Measurements from ENCODE around the gene MAST1. TPM values are rescaled to one million over a fixed set of nuclear protein-coding genes. Genes with fewer than 3 reads are reported as not detected.
A peak's percentile ranks its signal among the peaks of the same experiment; 100 is the strongest.

MAST1 gene
- 1 to 10 TPM; 5.8 to 6.0 TPM for total RNA-seq

DNA sequence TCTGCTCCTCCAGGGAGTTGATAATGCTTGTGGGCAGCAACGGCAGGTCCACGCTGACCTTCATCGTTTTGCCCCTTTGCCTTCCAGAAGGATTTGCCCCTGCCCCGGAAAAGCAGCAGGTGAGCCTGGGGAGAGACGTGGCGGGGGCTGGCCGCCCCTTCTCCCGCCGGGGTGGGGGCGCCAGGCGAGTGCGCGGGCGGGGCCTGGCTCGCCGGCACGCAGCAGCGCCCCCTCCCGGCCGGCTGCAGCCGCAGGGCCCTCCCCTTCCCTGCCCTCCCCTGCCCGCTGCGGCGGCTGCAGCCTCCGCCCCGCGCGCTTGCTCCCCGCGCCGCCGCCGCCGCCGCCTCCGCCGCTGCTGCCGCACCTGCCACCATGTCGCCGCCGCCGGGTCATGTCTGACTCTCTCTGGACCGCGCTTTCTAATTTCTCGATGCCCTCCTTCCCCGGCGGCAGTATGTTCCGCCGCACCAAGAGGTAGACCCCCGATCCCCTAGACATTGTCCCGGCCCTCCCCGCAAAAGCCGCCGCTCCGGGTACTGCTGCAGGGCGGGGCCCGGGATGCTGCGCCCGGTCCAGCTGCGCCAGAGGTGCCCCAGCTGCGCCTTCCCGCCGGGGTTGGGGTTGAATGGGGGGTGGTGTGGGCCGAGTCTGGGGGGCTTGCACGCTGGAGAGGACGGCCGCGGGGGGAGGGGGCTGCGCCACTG is at the start of gene MAST1:
TSS of gene MAST1 (plus strand) at position 334 of the 704 bp plus-strand sequence. CDS start at position 392, 58 bp downstream.
- no peaks in the 10 kb centered on the region for H3K9me3 Mint-ChIP-seq
- peaks cover 56% of the 10 kb centered on the region for H3K4me1 Mint-ChIP-seq (ENCODE audit: low read depth)
- peaks cover 0 to 5% of the 10 kb centered on the region in 2 donors for H3K36me3 Mint-ChIP-seq (ENCODE audit: insufficient read depth in 2 of 2)
- ATAC-seq (replicated peaks in 1 of 2) (peak; percentile 73 to 75), DNase-seq (peak; percentile 76 to 79)
- H3K27me3 Mint-ChIP-seq (ENCODE audit: low read depth): peaks cover 82% of the 10 kb centered on the region
- H3K4me3 Mint-ChIP-seq: peak within 1 kb of the TSS; percentile 67 to 78
- no peak within 1 kb of the TSS for H3K27ac Mint-ChIP-seq

DNA sequence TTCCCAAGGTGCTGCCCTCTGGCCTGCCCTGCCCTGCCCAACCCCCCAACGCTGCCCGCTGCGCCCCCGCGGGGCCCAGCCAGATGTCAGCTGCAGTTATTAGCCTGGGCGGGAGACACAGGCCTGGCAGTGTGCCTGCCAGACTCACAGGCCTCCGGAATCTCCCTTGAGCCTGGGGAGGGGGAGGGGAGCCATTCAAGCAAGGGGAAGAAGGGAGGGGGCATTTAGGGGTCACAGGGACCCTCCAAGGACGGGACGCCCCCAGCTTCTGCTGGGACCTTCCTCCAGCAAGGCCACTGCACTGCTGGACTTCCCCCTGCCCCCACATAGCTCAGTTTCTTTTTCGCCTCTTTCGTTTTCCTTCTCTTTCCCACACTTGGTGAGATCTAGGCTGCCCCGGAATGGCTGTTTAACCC is 49.6 kb upstream of the MAST1 start:
- peaks cover 17% of the 10 kb centered on the region for H3K4me1 Mint-ChIP-seq (ENCODE audit: low read depth)
- H3K27me3 Mint-ChIP-seq (ENCODE audit: low read depth): no peaks in the 10 kb centered on the region
- no peaks in the 10 kb centered on the region for H3K9me3 Mint-ChIP-seq
- peak overlapping the region; percentile 97 for H3K27ac Mint-ChIP-seq
- ATAC-seq (replicated peaks in 1 of 2) (no peak), DNase-seq (peak; percentile 57 to 63)
- peak overlapping the region; percentile 92 to 96 for H3K4me3 Mint-ChIP-seq
- H3K36me3 Mint-ChIP-seq (ENCODE audit: insufficient read depth in 2 of 2): peaks cover 9% of the 10 kb centered on the region in 2 donors

DNA sequence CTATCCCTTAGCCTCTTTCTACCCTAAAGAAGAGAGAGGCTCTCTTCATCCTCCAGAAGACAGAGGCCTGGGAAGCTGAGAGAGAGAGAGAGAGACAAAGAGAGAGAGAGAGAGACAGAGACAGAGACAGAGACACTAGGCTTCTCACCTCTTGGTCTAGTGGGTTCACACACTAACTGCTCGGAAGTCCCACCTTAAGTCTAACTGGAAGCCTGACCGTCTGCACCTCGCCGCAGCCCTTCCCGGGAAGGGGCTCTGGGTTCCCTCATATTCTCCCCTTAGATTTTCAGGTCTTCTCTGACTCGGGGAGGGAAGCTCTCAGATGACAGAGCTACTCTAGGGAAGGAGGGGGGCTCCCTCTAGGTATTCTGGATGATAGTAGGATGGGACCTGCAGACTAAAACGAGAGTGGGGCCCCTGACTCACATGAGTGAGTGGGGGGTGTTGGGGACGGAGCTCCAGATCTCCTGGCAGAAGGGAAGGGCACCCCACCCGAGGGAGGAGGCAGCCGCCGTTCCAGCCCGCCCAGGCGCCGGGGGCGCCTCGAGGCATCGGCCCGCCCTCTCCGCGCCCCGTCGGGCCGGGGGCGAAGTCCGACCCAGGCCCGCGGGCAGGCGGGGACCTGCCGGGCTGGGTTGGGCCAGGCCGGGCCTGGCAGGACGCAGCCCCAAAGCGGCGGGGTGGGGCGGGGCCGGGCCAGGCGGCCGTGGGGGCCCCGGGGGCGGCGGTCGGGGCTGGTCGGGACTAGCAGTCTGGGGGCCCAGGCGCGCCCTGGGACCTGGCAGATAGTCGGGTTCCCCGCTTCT is 49.0 kb upstream of the MAST1 start:
- no peaks in the 10 kb centered on the region for H3K27me3 Mint-ChIP-seq (ENCODE audit: low read depth)
- H3K4me1 Mint-ChIP-seq (ENCODE audit: low read depth): peaks cover 21% of the 10 kb centered on the region
- H3K4me3 Mint-ChIP-seq: peak overlapping the region; percentile 96 to 98
- DNase-seq (peak in 1 of 2 donors; percentile 58), ATAC-seq (replicated peaks in 1 of 2) (no peak)
- no peaks in the 10 kb centered on the region for H3K9me3 Mint-ChIP-seq
- H3K36me3 Mint-ChIP-seq (ENCODE audit: insufficient read depth in 2 of 2): peaks cover 9 to 13% of the 10 kb centered on the region in 2 donors
- peak overlapping the region; percentile 97 for H3K27ac Mint-ChIP-seq

DNA sequence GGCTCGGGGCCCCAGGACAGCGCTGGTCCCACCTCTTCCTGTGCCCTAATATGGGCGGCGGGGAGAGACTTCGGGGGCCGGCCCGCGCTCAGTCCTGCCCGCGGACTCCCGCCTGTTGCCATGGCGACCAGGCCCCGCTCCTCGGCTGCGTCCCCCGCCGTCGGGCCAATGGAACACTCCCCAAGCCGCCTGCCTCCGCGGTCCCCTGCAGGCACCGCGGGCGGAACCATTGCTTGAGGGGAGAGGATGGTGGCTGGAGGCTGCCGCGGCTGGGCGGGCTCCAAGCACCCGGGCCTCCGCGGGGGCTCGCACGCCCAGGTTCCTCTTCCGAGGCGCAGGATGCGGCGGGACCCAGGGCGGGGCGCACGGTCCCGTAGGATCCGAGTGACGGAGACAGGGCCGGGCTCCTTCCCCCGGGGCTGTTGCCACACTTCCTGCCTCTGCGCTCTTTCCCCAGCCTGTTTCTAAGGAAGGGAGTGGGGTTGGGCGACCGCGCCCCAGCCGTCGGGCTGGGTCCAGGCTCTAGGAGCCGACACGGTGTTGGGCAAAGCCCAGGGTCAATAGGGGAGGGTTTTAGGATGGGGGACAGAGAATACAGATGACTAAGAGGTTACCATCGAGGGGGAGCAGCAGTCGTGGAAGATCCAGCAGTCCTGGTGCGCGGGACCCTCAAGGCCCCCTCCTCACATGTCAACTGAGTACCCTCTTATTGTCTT is 48.3 kb upstream of the MAST1 start:
- DNase-seq: peak; percentile 99 to 100
- Mint-ChIP-seq H3K27ac (peak overlapping the region; percentile 90), H3K36me3 (ENCODE audit: insufficient read depth in 2 of 2) (peaks cover 9 to 13% of the 10 kb centered on the region in 2 donors), H3K4me3 (peak overlapping the region; percentile 94 to 98), H3K9me3 (no peaks in the 10 kb centered on the region), H3K27me3 (ENCODE audit: low read depth) (no peaks in the 10 kb centered on the region), H3K4me1 (ENCODE audit: low read depth) (peaks cover 28% of the 10 kb centered on the region)
- peak; percentile 52 for ATAC-seq (replicated peaks in 1 of 2)

DNA sequence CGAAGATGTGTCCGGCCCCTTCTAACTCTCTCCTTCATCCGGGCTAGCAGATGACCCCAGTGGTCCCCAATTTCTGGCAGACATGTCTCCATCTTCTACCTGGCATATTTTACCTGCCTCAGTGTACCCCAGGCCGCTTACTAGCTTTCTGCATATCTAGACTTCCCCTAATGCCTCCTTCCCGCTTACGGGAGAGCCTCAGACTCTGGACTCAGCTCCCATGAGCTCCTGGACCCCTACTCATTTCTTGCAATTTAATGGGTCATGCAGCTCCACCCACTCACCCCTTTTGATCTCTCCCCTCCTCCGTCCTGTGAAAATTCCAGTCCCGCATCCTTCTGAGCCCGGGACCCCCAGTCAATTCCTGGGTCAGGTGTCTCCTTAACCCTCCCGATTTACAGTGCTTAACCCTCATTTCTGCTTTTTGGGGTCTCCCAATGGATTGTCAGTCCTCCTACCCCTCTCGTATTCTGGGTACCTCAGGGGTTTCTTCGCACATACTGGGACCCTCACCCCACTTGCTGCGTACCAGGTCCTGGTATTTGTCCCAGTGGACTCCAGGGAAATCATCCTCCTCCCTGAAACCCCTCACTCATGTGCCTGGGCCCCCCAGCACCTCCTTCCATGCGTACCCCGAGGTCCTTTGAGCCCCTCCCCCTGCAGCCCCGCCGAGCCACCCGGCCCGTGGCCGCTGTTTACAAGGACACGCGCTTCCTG is 47.5 kb upstream of the MAST1 start:
- H3K4me3 Mint-ChIP-seq: peak overlapping the region; percentile 94 to 98
- peaks cover 9 to 13% of the 10 kb centered on the region in 2 donors for H3K36me3 Mint-ChIP-seq (ENCODE audit: insufficient read depth in 2 of 2)
- ATAC-seq (replicated peaks in 1 of 2) (no peak), DNase-seq (no peak)
- peak overlapping the region; percentile 90 for H3K27ac Mint-ChIP-seq
- no peaks in the 10 kb centered on the region for H3K9me3 Mint-ChIP-seq
- peaks cover 36% of the 10 kb centered on the region for H3K4me1 Mint-ChIP-seq (ENCODE audit: low read depth)
- H3K27me3 Mint-ChIP-seq (ENCODE audit: low read depth): no peaks in the 10 kb centered on the region

DNA sequence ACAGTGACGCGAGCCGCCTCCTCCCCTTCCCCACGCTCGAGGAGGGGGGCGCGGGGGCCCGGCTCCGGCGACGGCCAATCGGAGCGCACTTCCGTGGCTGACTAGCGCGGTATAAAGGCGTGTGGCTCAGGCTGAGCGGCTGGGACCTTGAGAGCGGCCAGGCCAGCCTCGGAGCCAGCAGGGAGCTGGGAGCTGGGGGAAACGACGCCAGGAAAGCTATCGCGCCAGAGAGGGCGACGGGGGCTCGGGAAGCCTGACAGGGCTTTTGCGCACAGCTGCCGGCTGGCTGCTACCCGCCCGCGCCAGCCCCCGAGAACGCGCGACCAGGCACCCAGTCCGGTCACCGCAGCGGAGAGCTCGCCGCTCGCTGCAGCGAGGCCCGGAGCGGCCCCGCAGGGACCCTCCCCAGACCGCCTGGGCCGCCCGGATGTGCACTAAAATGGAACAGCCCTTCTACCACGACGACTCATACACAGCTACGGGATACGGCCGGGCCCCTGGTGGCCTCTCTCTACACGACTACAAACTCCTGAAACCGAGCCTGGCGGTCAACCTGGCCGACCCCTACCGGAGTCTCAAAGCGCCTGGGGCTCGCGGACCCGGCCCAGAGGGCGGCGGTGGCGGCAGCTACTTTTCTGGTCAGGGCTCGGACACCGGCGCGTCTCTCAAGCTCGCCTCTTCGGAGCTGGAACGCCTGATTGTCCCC is 46.8 kb upstream of the MAST1 start, which contains the start of gene JUNB:
TSS of gene JUNB (plus strand) at position 142 of the 706 bp plus-strand sequence. CDS start at position 428, 286 bp downstream.
- Mint-ChIP-seq H3K4me1 (ENCODE audit: low read depth) (peaks cover 43% of the 10 kb centered on the region), H3K9me3 (no peaks in the 10 kb centered on the region), H3K4me3 (peak within 1 kb of the TSS; percentile 94 to 98), H3K27ac (peak within 1 kb of the TSS; percentile 97), H3K36me3 (ENCODE audit: insufficient read depth in 2 of 2) (peaks cover 9 to 13% of the 10 kb centered on the region in 2 donors), H3K27me3 (ENCODE audit: low read depth) (no peaks in the 10 kb centered on the region)
- DNase-seq (peak; percentile 98), ATAC-seq (replicated peaks in 1 of 2) (peak; percentile 36 to 44)

DNA sequence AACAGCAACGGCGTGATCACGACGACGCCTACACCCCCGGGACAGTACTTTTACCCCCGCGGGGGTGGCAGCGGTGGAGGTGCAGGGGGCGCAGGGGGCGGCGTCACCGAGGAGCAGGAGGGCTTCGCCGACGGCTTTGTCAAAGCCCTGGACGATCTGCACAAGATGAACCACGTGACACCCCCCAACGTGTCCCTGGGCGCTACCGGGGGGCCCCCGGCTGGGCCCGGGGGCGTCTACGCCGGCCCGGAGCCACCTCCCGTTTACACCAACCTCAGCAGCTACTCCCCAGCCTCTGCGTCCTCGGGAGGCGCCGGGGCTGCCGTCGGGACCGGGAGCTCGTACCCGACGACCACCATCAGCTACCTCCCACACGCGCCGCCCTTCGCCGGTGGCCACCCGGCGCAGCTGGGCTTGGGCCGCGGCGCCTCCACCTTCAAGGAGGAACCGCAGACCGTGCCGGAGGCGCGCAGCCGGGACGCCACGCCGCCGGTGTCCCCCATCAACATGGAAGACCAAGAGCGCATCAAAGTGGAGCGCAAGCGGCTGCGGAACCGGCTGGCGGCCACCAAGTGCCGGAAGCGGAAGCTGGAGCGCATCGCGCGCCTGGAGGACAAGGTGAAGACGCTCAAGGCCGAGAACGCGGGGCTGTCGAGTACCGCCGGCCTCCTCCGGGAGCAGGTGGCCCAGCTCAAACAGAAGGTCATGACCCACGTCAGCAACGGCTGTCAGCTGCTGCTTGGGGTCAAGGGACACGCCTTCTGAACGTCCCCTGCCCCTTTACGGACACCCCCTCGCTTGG is 46.1 kb upstream of the MAST1 start:
- peak in 1 of 2 donors; percentile 7 for ATAC-seq (replicated peaks in 1 of 2)
- H3K36me3 Mint-ChIP-seq (ENCODE audit: insufficient read depth in 2 of 2): peaks cover 9 to 13% of the 10 kb centered on the region in 2 donors
- DNase-seq: peak; percentile 87 to 91
- H3K4me1 Mint-ChIP-seq (ENCODE audit: low read depth): peaks cover 42% of the 10 kb centered on the region
- peak overlapping the region; percentile 97 for H3K27ac Mint-ChIP-seq
- H3K9me3 Mint-ChIP-seq: no peaks in the 10 kb centered on the region
- H3K4me3 Mint-ChIP-seq: peak overlapping the region; percentile 94 to 98
- no peaks in the 10 kb centered on the region for H3K27me3 Mint-ChIP-seq (ENCODE audit: low read depth)

DNA sequence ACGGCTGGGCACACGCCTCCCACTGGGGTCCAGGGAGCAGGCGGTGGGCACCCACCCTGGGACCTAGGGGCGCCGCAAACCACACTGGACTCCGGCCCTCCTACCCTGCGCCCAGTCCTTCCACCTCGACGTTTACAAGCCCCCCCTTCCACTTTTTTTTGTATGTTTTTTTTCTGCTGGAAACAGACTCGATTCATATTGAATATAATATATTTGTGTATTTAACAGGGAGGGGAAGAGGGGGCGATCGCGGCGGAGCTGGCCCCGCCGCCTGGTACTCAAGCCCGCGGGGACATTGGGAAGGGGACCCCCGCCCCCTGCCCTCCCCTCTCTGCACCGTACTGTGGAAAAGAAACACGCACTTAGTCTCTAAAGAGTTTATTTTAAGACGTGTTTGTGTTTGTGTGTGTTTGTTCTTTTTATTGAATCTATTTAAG is 45.4 kb upstream of the MAST1 start:
- no peak for DNase-seq
- H3K36me3 Mint-ChIP-seq (ENCODE audit: insufficient read depth in 2 of 2): peaks cover 9 to 14% of the 10 kb centered on the region in 2 donors
- H3K4me1 Mint-ChIP-seq (ENCODE audit: low read depth): peaks cover 42% of the 10 kb centered on the region
- no peaks in the 10 kb centered on the region for H3K9me3 Mint-ChIP-seq
- ATAC-seq (replicated peaks in 1 of 2): no peak
- H3K4me3 Mint-ChIP-seq: peak overlapping the region; percentile 94 to 98
- H3K27me3 Mint-ChIP-seq (ENCODE audit: low read depth): no peaks in the 10 kb centered on the region
- H3K27ac Mint-ChIP-seq: peak overlapping the region; percentile 93

DNA sequence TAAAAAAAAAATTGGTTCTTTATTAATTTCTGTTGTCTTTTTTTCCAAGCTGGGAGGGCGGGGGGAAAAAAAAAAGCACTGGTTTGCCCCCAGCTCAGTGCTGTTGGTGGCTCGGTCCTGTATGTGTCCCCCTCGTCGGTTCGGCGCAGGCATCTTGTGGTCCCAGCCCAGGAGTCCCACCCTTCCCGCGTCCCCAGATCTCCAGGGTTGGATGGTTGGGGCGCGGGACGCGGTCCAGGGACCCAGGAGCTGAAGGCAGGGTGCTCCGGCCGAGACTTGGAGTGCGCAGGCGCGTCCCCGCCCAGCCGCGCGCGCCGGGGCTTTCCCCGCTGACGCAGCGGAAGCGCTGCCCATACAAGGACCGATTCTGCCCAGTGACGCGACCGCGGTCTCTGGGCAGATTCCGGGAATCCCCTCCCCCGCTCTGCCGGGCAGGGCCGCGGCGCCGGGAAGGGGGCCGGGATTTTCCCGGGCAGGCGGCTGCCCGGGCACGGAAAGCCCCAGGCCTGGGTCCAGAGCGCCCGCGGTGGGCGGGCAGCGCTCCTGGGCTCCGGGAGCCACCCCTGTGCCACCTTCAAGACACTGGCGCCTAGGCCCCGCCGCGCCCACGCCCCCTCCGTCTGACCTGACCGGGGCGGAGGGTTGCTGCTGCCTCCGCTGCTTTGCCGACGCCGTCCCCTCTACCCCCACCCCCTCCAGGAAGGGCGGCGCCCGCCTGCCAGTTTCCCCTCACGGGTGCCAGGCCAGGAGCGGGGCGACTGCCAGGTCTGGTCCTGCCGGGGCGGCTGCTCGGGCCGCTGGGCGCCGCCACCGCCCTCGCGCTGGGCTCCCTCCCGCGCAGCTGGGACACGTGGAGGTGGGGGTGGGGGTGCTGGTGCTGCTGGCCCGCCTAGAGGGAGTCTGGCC is 44.8 kb upstream of the MAST1 start:
- Mint-ChIP-seq H3K36me3 (ENCODE audit: insufficient read depth in 2 of 2) (peaks cover 9 to 17% of the 10 kb centered on the region in 2 donors), H3K27ac (peak overlapping the region; percentile 96), H3K4me3 (peak overlapping the region; percentile 94 to 98), H3K9me3 (no peaks in the 10 kb centered on the region), H3K27me3 (ENCODE audit: low read depth) (no peaks in the 10 kb centered on the region), H3K4me1 (ENCODE audit: low read depth) (peaks cover 35% of the 10 kb centered on the region)
- DNase-seq (peak; percentile 96), ATAC-seq (replicated peaks in 1 of 2) (peak; percentile 35 to 39)

DNA sequence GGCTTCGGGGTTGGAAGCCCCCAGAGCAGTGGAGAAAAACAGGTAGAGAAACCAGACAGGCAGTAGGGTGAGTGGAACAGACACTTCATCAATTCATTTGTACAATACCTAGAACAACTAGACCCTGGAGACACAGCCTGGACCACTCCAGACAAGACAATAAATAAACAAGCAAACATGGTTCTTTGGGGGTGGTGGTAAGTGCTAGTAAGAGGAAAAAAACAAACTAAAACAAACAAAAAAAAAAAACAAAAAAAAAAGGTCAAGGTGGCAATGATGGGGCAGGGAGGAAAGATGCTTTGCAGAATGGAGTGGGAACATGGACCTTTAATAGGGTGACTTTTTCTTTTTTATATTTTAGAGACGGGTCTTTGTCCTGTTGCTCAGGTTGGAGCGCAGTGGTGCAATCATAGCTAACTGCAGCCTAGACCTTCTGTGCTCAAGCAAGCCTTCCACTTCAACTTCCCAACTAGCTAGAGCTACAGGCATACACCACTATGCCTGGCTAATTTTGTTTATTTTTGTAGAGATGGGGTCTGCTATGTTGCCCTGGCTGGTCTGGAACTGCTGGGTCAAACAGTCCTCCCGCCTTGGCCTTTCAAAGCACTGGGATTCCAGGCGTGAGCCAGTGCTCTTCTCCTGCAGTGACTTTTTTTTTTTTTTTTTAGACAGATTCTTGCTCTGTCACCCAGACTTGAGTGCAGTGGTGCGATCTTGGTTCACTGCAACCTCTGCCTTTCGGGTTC is 43.9 kb upstream of the MAST1 start:
- no peaks in the 10 kb centered on the region for H3K9me3 Mint-ChIP-seq
- peak overlapping the region; percentile 96 for H3K27ac Mint-ChIP-seq
- ATAC-seq (replicated peaks in 1 of 2): no peak
- H3K4me1 Mint-ChIP-seq (ENCODE audit: low read depth): peaks cover 29% of the 10 kb centered on the region
- no peak for DNase-seq
- peak overlapping the region; percentile 87 to 94 for H3K4me3 Mint-ChIP-seq
- peaks cover 10 to 17% of the 10 kb centered on the region in 2 donors for H3K36me3 Mint-ChIP-seq (ENCODE audit: insufficient read depth in 2 of 2)
- H3K27me3 Mint-ChIP-seq (ENCODE audit: low read depth): no peaks in the 10 kb centered on the region
